KMS-11 (cell line): Measurements from ENCODE around the gene NLGN4Y.

Experiments
- H2AFZ ChIP-seq: fragments of 200-600 bp; sonication (generic); 2 replicates; pipeline ENCODE4 v1.6.1; 2016; ENCODE audit warnings: antibody characterized with exemption, mixed run types, low read depth
- H3K27ac ChIP-seq: fragments of 200-600 bp; sonication (generic); 2 replicates; pipeline ENCODE4 v1.6.1; 2016; ENCODE audit warnings: mild to moderate bottlenecking, mixed run types
- H3K27me3 ChIP-seq: fragments of 200-600 bp; sonication (generic); 2 replicates; pipeline ENCODE4 v1.6.1; 2017; ENCODE audit warnings: mild to moderate bottlenecking, low read depth, mixed run types, moderate library complexity; ENCODE audit not compliant: insufficient read depth
- H3K36me3 ChIP-seq: fragments of 200-600 bp; sonication (generic); 2 replicates; pipeline ENCODE4 v1.6.1; 2017; ENCODE audit warnings: mild to moderate bottlenecking, mixed run types; ENCODE audit not compliant: insufficient read depth
- H3K4me1 ChIP-seq: fragments of 200-600 bp; sonication (generic); 2 replicates; pipeline ENCODE4 v1.6.1; 2016; ENCODE audit warnings: mild to moderate bottlenecking, low read depth, mixed run types; ENCODE audit not compliant: poor library complexity, severe bottlenecking
- H3K4me2 ChIP-seq: fragments of 200-600 bp; sonication (generic); 2 replicates; pipeline ENCODE4 v1.7.0; 2016; ENCODE audit warnings: mild to moderate bottlenecking, mixed run types
- H3K4me3 ChIP-seq: fragments of 200-600 bp; sonication (generic); IDR thresholded peaks from 2 replicates; pipeline ENCODE4 v1.6.1; 2017; ENCODE audit warnings: low read depth, low read length, mixed read lengths; ENCODE audit not compliant: insufficient read depth
- H3K79me2 ChIP-seq: fragments of 200-600 bp; sonication (generic); 2 replicates; pipeline ENCODE4 v1.6.1; 2016; ENCODE audit warnings: low read depth, mixed run types; ENCODE audit not compliant: insufficient read depth
- H3K9ac ChIP-seq: fragments of 200-600 bp; sonication (generic); 2 replicates; pipeline ENCODE4 v1.6.1; 2016; ENCODE audit warnings: mild to moderate bottlenecking, mixed run types
- H4K20me1 ChIP-seq: fragments of 200-600 bp; sonication (generic); 2 replicates; pipeline ENCODE4 v1.6.1; 2016; ENCODE audit warnings: mild to moderate bottlenecking, mixed run types; ENCODE audit not compliant: insufficient read depth
- CTCF ChIP-seq: fragments of 200-600 bp; sonication (generic); conservative IDR thresholded peaks from 2 replicates; pipeline ENCODE4 v1.6.1; 2017; ENCODE audit warnings: low read depth, mild to moderate bottlenecking, antibody characterized with exemption, low read length, moderate library complexity, mixed read lengths

Gene NLGN4Y

GRCh38 chrY:14798010-14798409, 273.7 kb downstream of the NLGN4Y start:
- Histone ChIP-seq H2AFZ (no peak overlapping the region), H3K9ac (no peak overlapping the region), H3K79me2 (no peaks in the 10 kb centered on the region), H3K36me3 (no peaks in the 10 kb centered on the region), H3K27me3 (no peaks in the 10 kb centered on the region), H4K20me1 (no peaks in the 10 kb centered on the region), H3K4me3 (no peak overlapping the region), H3K4me2 (no peak overlapping the region), H3K4me1 (no peaks in the 10 kb centered on the region), H3K27ac (no peak overlapping the region)
- TF ChIP-seq CTCF = no peak

- Histone ChIP-seq H3K9ac (no peak overlapping the region), H4K20me1 (no peaks in the 10 kb centered on the region), H3K4me3 (no peak overlapping the region), H2AFZ (no peak overlapping the region), H3K27ac (no peak overlapping the region), H3K4me2 (no peak overlapping the region), H3K27me3 (no peaks in the 10 kb centered on the region), H3K36me3 (no peaks in the 10 kb centered on the region), H3K79me2 (no peaks in the 10 kb centered on the region), H3K4me1 (no peaks in the 10 kb centered on the region)
- TF ChIP-seq CTCF = no peak
Observed at GRCh38 chrY:14801096-14801495, 276.8 kb downstream of the NLGN4Y start.

- Histone ChIP-seq H3K79me2 (no peaks in the 10 kb centered on the region), H3K9ac (no peak overlapping the region), H4K20me1 (no peaks in the 10 kb centered on the region), H3K4me3 (no peak overlapping the region), H3K27me3 (no peaks in the 10 kb centered on the region), H3K4me2 (no peak overlapping the region), H3K4me1 (no peaks in the 10 kb centered on the region), H2AFZ (no peak overlapping the region), H3K36me3 (no peaks in the 10 kb centered on the region), H3K27ac (no peak overlapping the region)
- no peak for TF ChIP-seq CTCF
Observed at GRCh38 chrY:14802125-14802524, 277.8 kb downstream of the NLGN4Y start.

GRCh38 chrY:14804041-14804440, 279.7 kb downstream of the NLGN4Y start:
- H3K4me2 ChIP-seq = no peak overlapping the region
- no peak overlapping the region for H3K9ac ChIP-seq
- H2AFZ ChIP-seq = no peak overlapping the region
- no peaks in the 10 kb centered on the region for H4K20me1 ChIP-seq
- H3K4me3 ChIP-seq = no peak overlapping the region
- H3K36me3 ChIP-seq = no peaks in the 10 kb centered on the region
- no peaks in the 10 kb centered on the region for H3K4me1 ChIP-seq
- H3K27ac ChIP-seq = no peak overlapping the region
- TF ChIP-seq CTCF = no peak
- H3K27me3 ChIP-seq = no peaks in the 10 kb centered on the region
- no peaks in the 10 kb centered on the region for H3K79me2 ChIP-seq

- H2AFZ ChIP-seq = no peak overlapping the region
- H3K79me2 ChIP-seq = no peaks in the 10 kb centered on the region
- no peak overlapping the region for H3K27ac ChIP-seq
- H3K9ac ChIP-seq = no peak overlapping the region
- no peaks in the 10 kb centered on the region for H4K20me1 ChIP-seq
- no peaks in the 10 kb centered on the region for H3K27me3 ChIP-seq
- TF ChIP-seq CTCF = no peak
- no peaks in the 10 kb centered on the region for H3K36me3 ChIP-seq
- no peak overlapping the region for H3K4me2 ChIP-seq
- H3K4me3 ChIP-seq = no peak overlapping the region
- no peaks in the 10 kb centered on the region for H3K4me1 ChIP-seq
Observed at GRCh38 chrY:14818452-14818851, 294.1 kb downstream of the NLGN4Y start.
